ENCODE data around the gene ARHGAP44.

The ARHGAP44 gene

GRCh38 chr17:12789075-12789480 lies 220 bp upstream of the ARHGAP44 start:
- no peak for DNase-seq (ENCODE audit: extremely low spot score)
- POLR2A ChIA-PET: no interaction called here
- CTCF ChIA-PET: interaction anchor here (1.2 kb wide), 1 partner anchor 10 kb away, joined by 3 read pairs; no protein-coding TSS in a partner anchor
- no peak for TF ChIP-seq CTCF (IDR thresholded peaks at IDR 0.05; ENCODE audit: control extremely low read depth, extremely low read depth, low read depth, missing control alignments)

GRCh38 chr17:12790249-12791106 lies 1.2 kb downstream of the ARHGAP44 start:
- ChIA-PET CTCF (interaction anchor here (0.8 kb wide), 1 partner anchor 15 kb away, joined by 3 read pairs; no protein-coding TSS in a partner anchor), POLR2A (no interaction called here)
- no peak for DNase-seq (ENCODE audit: extremely low spot score)
- TF ChIP-seq CTCF (IDR thresholded peaks at IDR 0.05; ENCODE audit: control extremely low read depth, extremely low read depth, low read depth, missing control alignments): no peak

GRCh38 chr17:12794919-12795532 lies 5.7 kb downstream of the ARHGAP44 start:
- CTCF ChIA-PET: interaction anchor here (1.2 to 2.6 kb wide), 2 partner anchors 208 to 235 kb away, joined by 3 to 7 read pairs; no protein-coding TSS in a partner anchor
- DNase-seq (ENCODE audit: extremely low spot score): no peak
- POLR2A ChIA-PET: no interaction called here
- TF ChIP-seq CTCF (IDR thresholded peaks at IDR 0.05; ENCODE audit: control extremely low read depth, extremely low read depth, low read depth, missing control alignments): no peak

- DNase-seq (ENCODE audit: extremely low spot score): no peak
- ChIA-PET CTCF (no interaction called here), POLR2A (no interaction called here)
- no peak for TF ChIP-seq CTCF (IDR thresholded peaks at IDR 0.05; ENCODE audit: control extremely low read depth, extremely low read depth, low read depth, missing control alignments)
Observed at GRCh38 chr17:12800855-12801365, 11.6 kb downstream of the ARHGAP44 start.

GRCh38 chr17:12806630-12807029 lies 17.3 kb downstream of the ARHGAP44 start:
- no peak for DNase-seq (ENCODE audit: extremely low spot score)
- ChIA-PET CTCF (no interaction called here), POLR2A (no interaction called here)
- no peak for TF ChIP-seq CTCF (IDR thresholded peaks at IDR 0.05; ENCODE audit: control extremely low read depth, extremely low read depth, low read depth, missing control alignments)

- CTCF ChIA-PET: no interaction called here
- POLR2A ChIA-PET: no interaction called here
- DNase-seq (ENCODE audit: extremely low spot score): no peak
- no peak for TF ChIP-seq CTCF (IDR thresholded peaks at IDR 0.05; ENCODE audit: control extremely low read depth, extremely low read depth, low read depth, missing control alignments)
Observed at GRCh38 chr17:12808723-12809122, 19.4 kb downstream of the ARHGAP44 start.
